Measurements from ENCODE around the gene PCNX1.

Gene PCNX1

GRCh38 chr14:71150737-71151136 is 243.5 kb downstream of the PCNX1 start:
- DNase-seq (ENCODE audit: low read depth, low spot score): no peak

- no peak for DNase-seq (ENCODE audit: low read depth, low spot score)
Observed at GRCh38 chr14:71155743-71156142, 248.5 kb downstream of the PCNX1 start.

- no peak for DNase-seq (ENCODE audit: low read depth, low spot score)
Observed at GRCh38 chr14:71163050-71163841, 256.0 kb downstream of the PCNX1 start.

- no peak for DNase-seq (ENCODE audit: low read depth, low spot score)
Observed at GRCh38 chr14:71163842-71164629, 256.8 kb downstream of the PCNX1 start.

Data from brain pericyte (primary cell).